HG02885 (cell line): ENCODE data around the gene UCN2.
"Not testable (repeated sequence)": the region's sequence is repeated elsewhere in the genome, so short reads cannot be mapped to it uniquely, and the experiment has no call there.

Source experiments
- ATAC-seq: cut with Tn5 transposase; IDR thresholded peaks from one replicate; pipeline ENCODE4 v1.9.1; 2021; ENCODE audit warnings: mild to moderate bottlenecking; ENCODE audit not compliant: unreplicated experiment, poor library complexity

The UCN2 gene

GRCh38 chr3:48564667-48565066 is 1.1 kb upstream of the UCN2 start:
- no peak for ATAC-seq

GRCh38 chr3:48564022-48564421 is 441 bp upstream of the UCN2 start:
- no peak for ATAC-seq

- no peak for ATAC-seq
These were observed 1.1 kb downstream of the UCN2 start for GRCh38 chr3:48562367-48563095.

GRCh38 chr3:48561045-48561736 is 2.4 kb downstream of the UCN2 start:
- no peak for ATAC-seq

- no peak for ATAC-seq
These were observed 2.9 kb downstream of the UCN2 start for GRCh38 chr3:48560648-48561018.

- ATAC-seq = no peak
These were observed 5.0 kb downstream of the UCN2 start for GRCh38 chr3:48558493-48559134.

GRCh38 chr3:48556796-48557626 is 6.6 kb downstream of the UCN2 start, which contains the start of gene PFKFB4:
Gene PFKFB4 (minus strand): TSS chr3:48556803. CDS start chr3:48556777, 26 bp downstream.
- peak; percentile 84 for ATAC-seq

- no peak for ATAC-seq
These were observed 7.4 kb downstream of the UCN2 start for GRCh38 chr3:48555949-48556795.

- no peak for ATAC-seq
These were observed 8.2 kb downstream of the UCN2 start for GRCh38 chr3:48555231-48555948.

GRCh38 chr3:48553886-48554845 is 9.4 kb downstream of the UCN2 start:
- no peak for ATAC-seq

GRCh38 chr3:48553361-48553760 is 10.2 kb downstream of the UCN2 start:
- no peak for ATAC-seq

GRCh38 chr3:48552111-48552951 is 11.2 kb downstream of the UCN2 start:
- no peak for ATAC-seq

- not testable (repeated sequence) for ATAC-seq
These were observed 11.9 kb downstream of the UCN2 start for GRCh38 chr3:48551651-48552050.

- peak; percentile 65 for ATAC-seq
These were observed 14.6 kb downstream of the UCN2 start for GRCh38 chr3:48548729-48549705.

GRCh38 chr3:48548126-48548525 is 15.5 kb downstream of the UCN2 start:
- ATAC-seq = no peak
